Kidney epithelial cell (primary cell): ENCODE results near the gene DDA1. TPM values are rescaled to one million over a fixed set of nuclear protein-coding genes. Genes with fewer than 3 reads are reported as not detected.

Experiments
- DNase-seq: peaks from one replicate; pipeline ENCODE4 v3.0.0-alpha.2; 2010; ENCODE audit warnings: low read depth
- H3K27me3 ChIP-seq: 2 replicates; pipeline ENCODE4 v1.6.0; 2011; ENCODE audit warnings: low read length; ENCODE audit not compliant: control insufficient read depth, insufficient read depth
- H3K36me3 ChIP-seq: 2 replicates; pipeline ENCODE4 v1.5.1; 2011; ENCODE audit warnings: low read length; ENCODE audit not compliant: control insufficient read depth, insufficient read depth
- H3K4me3 ChIP-seq: 2 replicates; pipeline ENCODE4 v1.5.1; 2011; ENCODE audit warnings: low read depth, mild to moderate bottlenecking, control low read depth, low read length
- total RNA-seq: library from RNA; depleted of rRNA; stranded (reverse); fragments of >200 nt; gene quantifications from 2 replicates; pipeline ENCODE4 v1.2.3, GENCODE V29; 2015
- TF ChIP-seq, protein P1 (sequence below): IDR thresholded peaks from 2 replicates; pipeline ENCODE4 v1.5.1; 2011; ENCODE audit warnings: mild to moderate bottlenecking, moderate library complexity, low read length, control low read depth, inconsistent platforms; ENCODE audit not compliant: insufficient read depth, poor library complexity, severe bottlenecking

Gene DDA1
- total RNA-seq, 1 donor from 2014 or later: 73.4 TPM

GRCh38 chr19:17285415-17286135 is 23.8 kb upstream of the DDA1 start:
- H3K27me3 ChIP-seq: no peaks in the 10 kb centered on the region
- no peak overlapping the region for H3K4me3 ChIP-seq
- DNase-seq: no peak
- TF ChIP-seq, protein P1, sequence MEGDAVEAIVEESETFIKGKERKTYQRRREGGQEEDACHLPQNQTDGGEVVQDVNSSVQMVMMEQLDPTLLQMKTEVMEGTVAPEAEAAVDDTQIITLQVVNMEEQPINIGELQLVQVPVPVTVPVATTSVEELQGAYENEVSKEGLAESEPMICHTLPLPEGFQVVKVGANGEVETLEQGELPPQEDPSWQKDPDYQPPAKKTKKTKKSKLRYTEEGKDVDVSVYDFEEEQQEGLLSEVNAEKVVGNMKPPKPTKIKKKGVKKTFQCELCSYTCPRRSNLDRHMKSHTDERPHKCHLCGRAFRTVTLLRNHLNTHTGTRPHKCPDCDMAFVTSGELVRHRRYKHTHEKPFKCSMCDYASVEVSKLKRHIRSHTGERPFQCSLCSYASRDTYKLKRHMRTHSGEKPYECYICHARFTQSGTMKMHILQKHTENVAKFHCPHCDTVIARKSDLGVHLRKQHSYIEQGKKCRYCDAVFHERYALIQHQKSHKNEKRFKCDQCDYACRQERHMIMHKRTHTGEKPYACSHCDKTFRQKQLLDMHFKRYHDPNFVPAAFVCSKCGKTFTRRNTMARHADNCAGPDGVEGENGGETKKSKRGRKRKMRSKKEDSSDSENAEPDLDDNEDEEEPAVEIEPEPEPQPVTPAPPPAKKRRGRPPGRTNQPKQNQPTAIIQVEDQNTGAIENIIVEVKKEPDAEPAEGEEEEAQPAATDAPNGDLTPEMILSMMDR: no peak
- H3K36me3 ChIP-seq: no peaks in the 10 kb centered on the region

- DNase-seq: no peak
- TF ChIP-seq, protein P1: no peak
- Histone ChIP-seq H3K36me3 (no peaks in the 10 kb centered on the region), H3K27me3 (no peaks in the 10 kb centered on the region), H3K4me3 (no peak overlapping the region)
Observed at GRCh38 chr19:17286263-17286662, 23.1 kb upstream of the DDA1 start.

DNA sequence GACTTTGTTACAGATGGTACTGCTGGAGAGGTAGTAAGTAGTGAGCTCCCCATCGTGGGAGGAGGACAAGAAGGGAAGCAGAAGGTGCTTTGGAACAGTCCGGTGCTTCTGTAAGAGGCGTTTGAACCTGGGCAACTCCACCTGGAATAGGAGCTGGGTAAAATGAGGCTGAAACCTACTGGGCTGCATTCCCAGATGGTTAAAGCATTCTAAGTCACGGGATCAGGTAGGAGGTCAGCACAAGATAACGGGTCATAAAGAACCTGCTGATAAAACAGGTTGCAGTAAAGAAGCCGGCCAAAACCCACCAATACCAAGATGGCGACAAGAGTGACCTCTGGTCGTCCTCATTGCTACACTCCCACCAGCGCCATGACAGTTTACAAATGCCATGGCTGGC is 22.6 kb upstream of the DDA1 start:
- Histone ChIP-seq H3K27me3 (no peaks in the 10 kb centered on the region), H3K4me3 (no peak overlapping the region), H3K36me3 (no peaks in the 10 kb centered on the region)
- DNase-seq: no peak
- TF ChIP-seq, protein P1: no peak

DNA sequence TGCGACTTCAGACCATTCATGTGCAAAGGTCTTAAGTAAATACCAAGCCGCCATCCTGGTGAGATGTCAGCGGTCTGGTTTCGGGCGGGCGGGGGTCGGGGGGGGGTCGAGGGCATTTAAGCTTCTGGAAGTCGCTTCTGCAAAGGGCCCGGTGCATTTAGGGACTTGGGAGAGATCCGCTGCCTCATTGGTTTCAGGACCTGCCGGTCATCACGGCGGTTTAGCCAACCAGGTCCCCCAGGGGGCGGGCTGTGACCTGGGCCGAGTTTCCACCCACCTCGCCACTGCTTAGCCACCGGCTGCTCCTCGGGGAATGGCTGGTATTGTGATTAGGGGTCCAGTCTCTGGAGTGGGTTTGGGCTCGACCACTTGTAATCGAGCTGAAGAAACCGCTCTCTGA is 19.9 kb upstream of the DDA1 start:
- DNase-seq: peak; percentile 67
- H3K36me3 ChIP-seq: no peaks in the 10 kb centered on the region
- TF ChIP-seq, protein P1: no peak
- no peak overlapping the region for H3K4me3 ChIP-seq
- no peaks in the 10 kb centered on the region for H3K27me3 ChIP-seq

- peak; percentile 56 for DNase-seq
- TF ChIP-seq, protein P1: peak; percentile 71
- Histone ChIP-seq H3K36me3 (no peaks in the 10 kb centered on the region), H3K4me3 (peak overlapping the region; percentile 47), H3K27me3 (no peaks in the 10 kb centered on the region)
Observed at GRCh38 chr19:17292301-17293074, 16.9 kb upstream of the DDA1 start.
